HCEC 1CT (cell line): ENCODE results near the gene IFI35.
"Not testable (repeated sequence)": the region's sequence is repeated elsewhere in the genome, so short reads cannot be mapped to it uniquely, and the experiment has no call there.

Source experiments
- DNase-seq: peaks from one replicate; pipeline ENCODE4 v3.0.0-alpha.2; 2017

Gene IFI35

GRCh38 chr17:43006639-43007551 is at the start of gene IFI35:
IFI35 (plus strand) TSS chr17:43006784; CDS start chr17:43006948, 164 bp downstream.
- peak; percentile 86 for DNase-seq

GRCh38 chr17:42964161-42964932 is 42.2 kb upstream of the IFI35 start, which contains the start of gene AARSD1:
AARSD1 (minus strand) TSS chr17:42964454; CDS start chr17:42964440, 14 bp downstream.
- peak; percentile 88 for DNase-seq

GRCh38 chr17:42967925-42968324 is 38.7 kb upstream of the IFI35 start:
- DNase-seq = no peak

GRCh38 chr17:42969001-42969581 is 37.5 kb upstream of the IFI35 start:
- DNase-seq = no peak

GRCh38 chr17:42971589-42971988 is 35.0 kb upstream of the IFI35 start:
- DNase-seq = no peak

- not testable (repeated sequence) for DNase-seq
These were observed 33.3 kb upstream of the IFI35 start for GRCh38 chr17:42973323-42973722.

GRCh38 chr17:42975265-42975664 is 31.3 kb upstream of the IFI35 start:
- DNase-seq = no peak

- not testable (repeated sequence) for DNase-seq
These were observed 30.9 kb upstream of the IFI35 start for GRCh38 chr17:42975701-42976100.

- no peak for DNase-seq
These were observed 26.9 kb upstream of the IFI35 start, which contains the start of gene PTGES3L for GRCh38 chr17:42979511-42980273. PTGES3L (minus strand) TSS chr17:42980080; CDS start chr17:42980053, 27 bp downstream.

- peak; percentile 79 for DNase-seq
These were observed 26.3 kb upstream of the IFI35 start, which contains the start of gene RUNDC1 for GRCh38 chr17:42980274-42980765. RUNDC1 (plus strand) TSS chr17:42980565; CDS start chr17:42980577, 12 bp downstream.

- peak; percentile 56 for DNase-seq
These were observed 25.7 kb upstream of the IFI35 start for GRCh38 chr17:42980766-42981397.

GRCh38 chr17:42982266-42982665 is 24.3 kb upstream of the IFI35 start:
- no peak for DNase-seq

GRCh38 chr17:42985225-42985624 is 21.4 kb upstream of the IFI35 start:
- no peak for DNase-seq

GRCh38 chr17:42989141-42989540 is 17.4 kb upstream of the IFI35 start:
- peak; percentile 63 for DNase-seq

GRCh38 chr17:42989726-42990652 is 16.6 kb upstream of the IFI35 start:
- DNase-seq = peak; percentile 64

GRCh38 chr17:42991471-42991870 is 15.1 kb upstream of the IFI35 start:
- DNase-seq = no peak

- DNase-seq = no peak
These were observed 13.7 kb upstream of the IFI35 start for GRCh38 chr17:42992872-42993271.

GRCh38 chr17:42993913-42994312 is 12.7 kb upstream of the IFI35 start:
- not testable (repeated sequence) for DNase-seq

- DNase-seq = no peak
These were observed 9.1 kb upstream of the IFI35 start for GRCh38 chr17:42997390-42997983.
